ENCODE data around the gene AOPEP.

Gene AOPEP

GRCh38 chr9:94821098-94821887 is 94.8 kb downstream of the AOPEP start:
- no peak overlapping the region for H3K4me3 ChIP-seq (ENCODE audit: low read depth, low read length)
- no peak for TF ChIP-seq CTCF (IDR thresholded peaks at IDR 0.05; ENCODE audit: borderline replicate concordance, insufficient read depth, low read depth, low read length)

- no peak overlapping the region for H3K4me3 ChIP-seq (ENCODE audit: low read depth, low read length)
- TF ChIP-seq CTCF (IDR thresholded peaks at IDR 0.05; ENCODE audit: borderline replicate concordance, insufficient read depth, low read depth, low read length): no peak
These were observed 95.8 kb downstream of the AOPEP start for GRCh38 chr9:94822273-94822672.

GRCh38 chr9:94823710-94824109 is 97.2 kb downstream of the AOPEP start:
- no peak for TF ChIP-seq CTCF (IDR thresholded peaks at IDR 0.05; ENCODE audit: borderline replicate concordance, insufficient read depth, low read depth, low read length)
- H3K4me3 ChIP-seq (ENCODE audit: low read depth, low read length): no peak overlapping the region

GRCh38 chr9:94824411-94824810 is 97.9 kb downstream of the AOPEP start:
- no peak for TF ChIP-seq CTCF (IDR thresholded peaks at IDR 0.05; ENCODE audit: borderline replicate concordance, insufficient read depth, low read depth, low read length)
- no peak overlapping the region for H3K4me3 ChIP-seq (ENCODE audit: low read depth, low read length)

GRCh38 chr9:94824913-94825610 is 98.6 kb downstream of the AOPEP start:
- TF ChIP-seq CTCF (IDR thresholded peaks at IDR 0.05; ENCODE audit: borderline replicate concordance, insufficient read depth, low read depth, low read length): no peak
- H3K4me3 ChIP-seq (ENCODE audit: low read depth, low read length): no peak overlapping the region

- H3K4me3 ChIP-seq (ENCODE audit: low read depth, low read length): no peak overlapping the region
These were observed 99.1 kb downstream of the AOPEP start for GRCh38 chr9:94825611-94825958.

More at GRCh38 chr9:94825611-94825958, 99.1 kb downstream of the AOPEP start:
- TF ChIP-seq CTCF (IDR thresholded peaks at IDR 0.05; ENCODE audit: borderline replicate concordance, insufficient read depth, low read depth, low read length): no peak

All from GM12875 (cell line).